Measurements from ENCODE around the gene WDR45. TPM values are rescaled to one million over a fixed set of nuclear protein-coding genes. Genes with fewer than 3 reads are reported as not detected.

Gene WDR45
- total and polyA plus RNA-seq, 2 experiments from 2014 or later = 28.8 to 36.2 TPM

DNA sequence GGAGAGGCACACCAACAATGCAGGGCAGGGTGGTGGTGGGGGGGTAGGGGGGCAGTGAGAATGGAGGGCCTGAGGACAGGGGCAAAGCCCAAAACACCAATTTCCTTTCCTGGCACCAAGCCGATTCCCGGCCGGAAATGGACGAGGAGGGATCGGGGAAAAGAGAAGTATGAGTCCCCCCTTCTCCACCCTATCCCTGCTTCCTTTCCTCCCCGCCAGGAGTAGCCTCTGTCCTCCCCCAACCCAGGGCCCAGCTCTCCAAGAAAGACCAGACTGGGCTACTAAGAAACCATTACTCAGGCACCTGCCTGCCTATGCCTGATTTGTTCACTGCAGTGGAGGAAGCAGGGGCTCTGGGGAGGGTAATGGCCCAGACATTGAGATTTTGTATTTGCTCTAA lies 20.5 kb downstream of the WDR45 start (continued):
- TF ChIP-seq, protein P1, sequence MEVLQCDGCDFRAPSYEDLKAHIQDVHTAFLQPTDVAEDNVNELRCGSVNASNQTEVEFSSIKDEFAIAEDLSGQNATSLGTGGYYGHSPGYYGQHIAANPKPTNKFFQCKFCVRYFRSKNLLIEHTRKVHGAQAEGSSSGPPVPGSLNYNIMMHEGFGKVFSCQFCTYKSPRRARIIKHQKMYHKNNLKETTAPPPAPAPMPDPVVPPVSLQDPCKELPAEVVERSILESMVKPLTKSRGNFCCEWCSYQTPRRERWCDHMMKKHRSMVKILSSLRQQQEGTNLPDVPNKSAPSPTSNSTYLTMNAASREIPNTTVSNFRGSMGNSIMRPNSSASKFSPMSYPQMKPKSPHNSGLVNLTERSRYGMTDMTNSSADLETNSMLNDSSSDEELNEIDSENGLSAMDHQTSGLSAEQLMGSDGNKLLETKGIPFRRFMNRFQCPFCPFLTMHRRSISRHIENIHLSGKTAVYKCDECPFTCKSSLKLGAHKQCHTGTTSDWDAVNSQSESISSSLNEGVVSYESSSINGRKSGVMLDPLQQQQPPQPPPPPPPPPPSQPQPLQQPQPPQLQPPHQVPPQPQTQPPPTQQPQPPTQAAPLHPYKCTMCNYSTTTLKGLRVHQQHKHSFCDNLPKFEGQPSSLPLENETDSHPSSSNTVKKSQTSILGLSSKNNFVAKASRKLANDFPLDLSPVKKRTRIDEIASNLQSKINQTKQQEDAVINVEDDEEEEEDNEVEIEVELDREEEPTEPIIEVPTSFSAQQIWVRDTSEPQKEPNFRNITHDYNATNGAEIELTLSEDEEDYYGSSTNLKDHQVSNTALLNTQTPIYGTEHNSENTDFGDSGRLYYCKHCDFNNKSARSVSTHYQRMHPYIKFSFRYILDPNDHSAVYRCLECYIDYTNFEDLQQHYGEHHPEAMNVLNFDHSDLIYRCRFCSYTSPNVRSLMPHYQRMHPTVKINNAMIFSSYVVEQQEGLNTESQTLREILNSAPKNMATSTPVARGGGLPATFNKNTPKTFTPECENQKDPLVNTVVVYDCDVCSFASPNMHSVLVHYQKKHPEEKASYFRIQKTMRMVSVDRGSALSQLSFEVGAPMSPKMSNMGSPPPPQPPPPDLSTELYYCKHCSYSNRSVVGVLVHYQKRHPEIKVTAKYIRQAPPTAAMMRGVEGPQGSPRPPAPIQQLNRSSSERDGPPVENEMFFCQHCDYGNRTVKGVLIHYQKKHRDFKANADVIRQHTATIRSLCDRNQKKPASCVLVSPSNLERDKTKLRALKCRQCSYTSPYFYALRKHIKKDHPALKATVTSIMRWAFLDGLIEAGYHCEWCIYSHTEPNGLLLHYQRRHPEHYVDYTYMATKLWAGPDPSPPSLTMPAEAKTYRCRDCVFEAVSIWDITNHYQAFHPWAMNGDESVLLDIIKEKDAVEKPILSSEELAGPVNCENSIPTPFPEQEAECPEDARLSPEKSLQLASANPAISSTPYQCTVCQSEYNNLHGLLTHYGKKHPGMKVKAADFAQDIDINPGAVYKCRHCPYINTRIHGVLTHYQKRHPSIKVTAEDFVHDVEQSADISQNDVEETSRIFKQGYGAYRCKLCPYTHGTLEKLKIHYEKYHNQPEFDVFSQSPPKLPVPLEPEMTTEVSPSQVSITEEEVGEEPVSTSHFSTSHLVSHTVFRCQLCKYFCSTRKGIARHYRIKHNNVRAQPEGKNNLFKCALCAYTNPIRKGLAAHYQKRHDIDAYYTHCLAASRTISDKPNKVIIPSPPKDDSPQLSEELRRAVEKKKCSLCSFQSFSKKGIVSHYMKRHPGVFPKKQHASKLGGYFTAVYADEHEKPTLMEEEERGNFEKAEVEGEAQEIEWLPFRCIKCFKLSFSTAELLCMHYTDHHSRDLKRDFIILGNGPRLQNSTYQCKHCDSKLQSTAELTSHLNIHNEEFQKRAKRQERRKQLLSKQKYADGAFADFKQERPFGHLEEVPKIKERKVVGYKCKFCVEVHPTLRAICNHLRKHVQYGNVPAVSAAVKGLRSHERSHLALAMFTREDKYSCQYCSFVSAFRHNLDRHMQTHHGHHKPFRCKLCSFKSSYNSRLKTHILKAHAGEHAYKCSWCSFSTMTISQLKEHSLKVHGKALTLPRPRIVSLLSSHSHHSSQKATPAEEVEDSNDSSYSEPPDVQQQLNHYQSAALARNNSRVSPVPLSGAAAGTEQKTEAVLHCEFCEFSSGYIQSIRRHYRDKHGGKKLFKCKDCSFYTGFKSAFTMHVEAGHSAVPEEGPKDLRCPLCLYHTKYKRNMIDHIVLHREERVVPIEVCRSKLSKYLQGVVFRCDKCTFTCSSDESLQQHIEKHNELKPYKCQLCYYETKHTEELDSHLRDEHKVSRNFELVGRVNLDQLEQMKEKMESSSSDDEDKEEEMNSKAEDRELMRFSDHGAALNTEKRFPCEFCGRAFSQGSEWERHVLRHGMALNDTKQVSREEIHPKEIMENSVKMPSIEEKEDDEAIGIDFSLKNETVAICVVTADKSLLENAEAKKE (CRISPR knock-in tag; IDR thresholded peaks at IDR 0.05) = no peak
- no peak for TF ChIP-seq EZH2phosphoT487 (IDR thresholded peaks at IDR 0.05; ENCODE audit: unreplicated experiment)
- TF ChIP-seq, protein P2, sequence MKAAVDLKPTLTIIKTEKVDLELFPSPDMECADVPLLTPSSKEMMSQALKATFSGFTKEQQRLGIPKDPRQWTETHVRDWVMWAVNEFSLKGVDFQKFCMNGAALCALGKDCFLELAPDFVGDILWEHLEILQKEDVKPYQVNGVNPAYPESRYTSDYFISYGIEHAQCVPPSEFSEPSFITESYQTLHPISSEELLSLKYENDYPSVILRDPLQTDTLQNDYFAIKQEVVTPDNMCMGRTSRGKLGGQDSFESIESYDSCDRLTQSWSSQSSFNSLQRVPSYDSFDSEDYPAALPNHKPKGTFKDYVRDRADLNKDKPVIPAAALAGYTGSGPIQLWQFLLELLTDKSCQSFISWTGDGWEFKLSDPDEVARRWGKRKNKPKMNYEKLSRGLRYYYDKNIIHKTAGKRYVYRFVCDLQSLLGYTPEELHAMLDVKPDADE (IDR thresholded peaks at IDR 0.05) = no peak

DNA sequence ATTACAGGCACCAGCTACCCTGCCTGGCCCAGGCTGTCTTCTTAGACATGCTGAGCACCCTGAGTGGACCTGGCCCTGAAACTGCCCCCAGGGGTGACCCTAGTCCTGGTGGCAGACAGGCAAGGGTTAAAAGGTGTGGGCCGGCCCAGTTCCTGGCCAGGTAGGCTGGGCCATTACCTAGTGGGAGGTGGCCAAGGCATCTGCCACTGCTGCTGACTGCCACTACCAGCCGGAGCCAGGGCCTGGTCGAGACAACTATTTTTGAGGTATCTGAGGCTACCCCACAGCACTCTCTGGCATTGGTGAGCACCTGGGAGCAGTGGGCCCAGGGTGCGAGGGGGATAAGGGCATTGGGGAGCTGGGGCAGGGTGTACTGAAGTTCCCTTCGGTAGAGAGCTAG lies 20.9 kb downstream of the WDR45 start, which contains the start of gene CCDC120:
CCDC120 (plus strand) TSS at position 206 of the 400 bp plus-strand sequence. CDS start 3,043 bp downstream, outside the sequence.
- H3K27me3 Mint-ChIP-seq (ENCODE audit: insufficient read depth, low read depth, poor library complexity) = no peaks in the 10 kb centered on the region
- H3K27ac Mint-ChIP-seq = peak within 1 kb of the TSS; percentile 48; the same call in 1 of the 2 replicates
- no peaks in the 10 kb centered on the region for H4K20me1 ChIP-seq (replicated peaks; ENCODE audit: insufficient read depth)
- H3F3A ChIP-seq (replicated peaks; ENCODE audit: low read depth) = no peaks in the 10 kb centered on the region
- H3K36me3 Mint-ChIP-seq (ENCODE audit: low read depth) = peaks cover 16% of the 10 kb centered on the region; the same call in 2 of the 3 replicates
- no peaks in the 10 kb centered on the region for H3K27me3 ChIP-seq (ENCODE audit: insufficient read depth)
- H3K27ac ChIP-seq (ENCODE audit: low read depth) = 0 out of 2 replicates have a peak within 1 kb of the TSS, but pooled peaks have one; percentile 14
- 0 out of 2 replicates have a peak, but pooled peaks cover 3% of the 10 kb centered on the region for H3K4me1 ChIP-seq (ENCODE audit: insufficient read depth)
- H3K4me3 Mint-ChIP-seq = peak within 1 kb of the TSS; percentile 78
- H3K4me1 Mint-ChIP-seq = peaks cover 11% of the 10 kb centered on the region
- H3K36me3 ChIP-seq (ENCODE audit: insufficient read depth) = no peaks in the 10 kb centered on the region
- peak within 1 kb of the TSS; percentile 55 for H3K4me3 ChIP-seq
- H3K9me3 Mint-ChIP-seq = no peaks in the 10 kb centered on the region
- peaks cover 23% of the 10 kb centered on the region for H3K79me2 ChIP-seq (replicated peaks; ENCODE audit: insufficient read depth)
- H2AFZ ChIP-seq = no peak within 1 kb of the TSS
- H3K9me2 ChIP-seq (ENCODE audit: insufficient read depth) = no peaks in the 10 kb centered on the region
- DNase-seq (ENCODE audit: low spot score) (peak; percentile 62), ATAC-seq (peak; percentile 90)
- peak within 1 kb of the TSS; percentile 74 for H3K4me2 ChIP-seq
- no peak for TF ChIP-seq JUNB (IDR thresholded peaks at IDR 0.05; ENCODE audit: unreplicated experiment)
- TF ChIP-seq, protein P1 (CRISPR knock-in tag; IDR thresholded peaks at IDR 0.05) = no peak
- no peak for TF ChIP-seq EZH2phosphoT487 (IDR thresholded peaks at IDR 0.05; ENCODE audit: unreplicated experiment)
- TF ChIP-seq, protein P2 (IDR thresholded peaks at IDR 0.05) = no peak
- no peak for TF ChIP-seq CREB1 (CRISPR knock-in tag; IDR thresholded peaks at IDR 0.05; ENCODE audit: low read depth)
